HepG2 (cell line): ENCODE results near the gene ADIPOR1. TPM values are rescaled to one million over a fixed set of nuclear protein-coding genes. Genes with fewer than 3 reads are reported as not detected.

Source experiments
- ATRX ChIP-seq: sonication (generic); formaldehyde crosslinking; IDR thresholded peaks from 2 replicates; pipeline ENCODE4 v1.4.0; 2020; ENCODE audit warnings: missing genetic modification reagents, borderline replicate concordance
- BHLHE40 ChIP-seq: IDR thresholded peaks from 2 replicates; pipeline ENCODE4 v1.6.1; 2011; ENCODE audit warnings: low read length, improper control_type of control experiment
- FOXO4 ChIP-seq: sonication (generic); formaldehyde crosslinking; conservative IDR thresholded peaks from 2 replicates; pipeline ENCODE4 v1.8.1; 2023; ENCODE audit warnings: missing genetic modification reagents
- GATAD2A ChIP-seq: IDR thresholded peaks from 2 replicates; pipeline ENCODE4 v1.6.1; 2016
- HCFC1 ChIP-seq: fragments of 150-350 bp; IDR thresholded peaks from 2 replicates; pipeline ENCODE4 v1.6.1; 2014; ENCODE audit warnings: low read depth, low read length
- NR2F1 ChIP-seq, 2 experiments: fragments of 450-650 bp in 1 of 2; formaldehyde crosslinking in 1 of 2; IDR thresholded peaks; 2 replicates each; pipeline versions ENCODE4 v1.5.0 to v1.6.1; 2016 to 2020; ENCODE audit warnings: mild to moderate bottlenecking in 1 of 2, missing compliant biosample characterization in 1 of 2, missing genetic modification reagents in 1 of 2, moderate library complexity in 1 of 2
- PAX8 ChIP-seq: sonication (generic); formaldehyde crosslinking; IDR thresholded peaks from 2 replicates; pipeline ENCODE4 v1.8.0; 2022; ENCODE audit warnings: mild to moderate bottlenecking, missing genetic modification reagents, borderline replicate concordance
- ZNF543 ChIP-seq: sonication (generic); formaldehyde crosslinking; IDR thresholded peaks from 2 replicates; pipeline ENCODE4 v1.4.0; 2020; ENCODE audit warnings: mild to moderate bottlenecking, missing genetic modification reagents
- ZNF556 ChIP-seq: sonication (generic); formaldehyde crosslinking; IDR thresholded peaks from 2 replicates; pipeline ENCODE4 v1.4.0; 2020; ENCODE audit warnings: mild to moderate bottlenecking, missing genetic modification reagents, borderline replicate concordance
- ZNF646 ChIP-seq: sonication (generic); formaldehyde crosslinking; IDR thresholded peaks from 2 replicates; pipeline ENCODE4 v1.9.0; 2021; ENCODE audit warnings: mild to moderate bottlenecking, missing genetic modification reagents
- ZNF766 ChIP-seq: sonication (generic); formaldehyde crosslinking; IDR thresholded peaks from 2 replicates; pipeline ENCODE4 v1.5.0; 2020; ENCODE audit warnings: missing genetic modification reagents, borderline replicate concordance
- ZXDC ChIP-seq: sonication (generic); formaldehyde crosslinking; IDR thresholded peaks from 2 replicates; pipeline ENCODE4 v1.5.0; 2020; ENCODE audit warnings: mild to moderate bottlenecking, missing genetic modification reagents
- polyA plus RNA-seq, 8 experiments: library from polyadenylated mRNA; depleted of rRNA in 3 of 8; stranded (reverse) in 7 of 8; unstranded in 1 of 8; fragments of >200 nt; fragmentation: Illumina TruSeq in 4 of 8; extraction: Trizol in 4 of 8; gene quantifications; 2 replicates each; pipeline versions ENCODE4 v1.2.1 to v1.2.3, GENCODE V29; 2011 to 2016; ENCODE audit warnings: low read depth in 4 of 8, missing spikeins in 1 of 8, mixed read lengths in 1 of 8; ENCODE audit not compliant: insufficient read depth in 1 of 8
- total RNA-seq, 5 experiments: library from RNA; depleted of rRNA; stranded (reverse); fragments of >200 nt; fragmentation: Illumina TruSeq; extraction: Trizol; gene quantifications; 2 replicates each; pipeline ENCODE4 v1.2.3, GENCODE V29; 2016; ENCODE audit warnings: low read depth in 1 of 5
- TF ChIP-seq, protein P1 (sequence below): IDR thresholded peaks from 2 replicates; pipeline ENCODE4 v1.4.0; 2020; ENCODE audit warnings: mild to moderate bottlenecking, missing genetic modification reagents

Gene ADIPOR1
- total and polyA plus RNA-seq, 2 of the 13 experiments (the other 11 are each of a cell fraction or from before 2014, with no cell fraction given): 60.0 to 141 TPM

- no peak for TF ChIP-seq ZXDC (CRISPR knock-in tag)
- TF ChIP-seq ZNF646 (CRISPR knock-in tag): no peak
- no peak for TF ChIP-seq ATRX
- TF ChIP-seq ZNF543 (CRISPR knock-in tag): 0 out of 2 replicates have a peak, but pooled peaks have one; percentile 66
- peak; percentile 23; the same call in 1 of the 2 replicates for TF ChIP-seq ZNF766 (CRISPR knock-in tag)
- no peak for TF ChIP-seq HCFC1
- TF ChIP-seq FOXO4 (CRISPR knock-in tag): 0 out of 2 replicates have a peak, but pooled peaks have one; percentile 52
- peak; percentile 52; the same call in 1 of the 2 replicates for TF ChIP-seq ZNF556 (CRISPR knock-in tag)
- TF ChIP-seq BHLHE40: no peak
- TF ChIP-seq NR2F1 (CRISPR knock-in tag; IDR thresholded peaks at IDR 0.05): no peak
- no peak for TF ChIP-seq GATAD2A (CRISPR knock-in tag)
- no peak for TF ChIP-seq PAX8
- TF ChIP-seq, protein P1, sequence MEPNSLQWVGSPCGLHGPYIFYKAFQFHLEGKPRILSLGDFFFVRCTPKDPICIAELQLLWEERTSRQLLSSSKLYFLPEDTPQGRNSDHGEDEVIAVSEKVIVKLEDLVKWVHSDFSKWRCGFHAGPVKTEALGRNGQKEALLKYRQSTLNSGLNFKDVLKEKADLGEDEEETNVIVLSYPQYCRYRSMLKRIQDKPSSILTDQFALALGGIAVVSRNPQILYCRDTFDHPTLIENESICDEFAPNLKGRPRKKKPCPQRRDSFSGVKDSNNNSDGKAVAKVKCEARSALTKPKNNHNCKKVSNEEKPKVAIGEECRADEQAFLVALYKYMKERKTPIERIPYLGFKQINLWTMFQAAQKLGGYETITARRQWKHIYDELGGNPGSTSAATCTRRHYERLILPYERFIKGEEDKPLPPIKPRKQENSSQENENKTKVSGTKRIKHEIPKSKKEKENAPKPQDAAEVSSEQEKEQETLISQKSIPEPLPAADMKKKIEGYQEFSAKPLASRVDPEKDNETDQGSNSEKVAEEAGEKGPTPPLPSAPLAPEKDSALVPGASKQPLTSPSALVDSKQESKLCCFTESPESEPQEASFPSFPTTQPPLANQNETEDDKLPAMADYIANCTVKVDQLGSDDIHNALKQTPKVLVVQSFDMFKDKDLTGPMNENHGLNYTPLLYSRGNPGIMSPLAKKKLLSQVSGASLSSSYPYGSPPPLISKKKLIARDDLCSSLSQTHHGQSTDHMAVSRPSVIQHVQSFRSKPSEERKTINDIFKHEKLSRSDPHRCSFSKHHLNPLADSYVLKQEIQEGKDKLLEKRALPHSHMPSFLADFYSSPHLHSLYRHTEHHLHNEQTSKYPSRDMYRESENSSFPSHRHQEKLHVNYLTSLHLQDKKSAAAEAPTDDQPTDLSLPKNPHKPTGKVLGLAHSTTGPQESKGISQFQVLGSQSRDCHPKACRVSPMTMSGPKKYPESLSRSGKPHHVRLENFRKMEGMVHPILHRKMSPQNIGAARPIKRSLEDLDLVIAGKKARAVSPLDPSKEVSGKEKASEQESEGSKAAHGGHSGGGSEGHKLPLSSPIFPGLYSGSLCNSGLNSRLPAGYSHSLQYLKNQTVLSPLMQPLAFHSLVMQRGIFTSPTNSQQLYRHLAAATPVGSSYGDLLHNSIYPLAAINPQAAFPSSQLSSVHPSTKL: no peak
These were observed 9.7 kb upstream of the ADIPOR1 start (continued) for GRCh38 chr1:202967684-202968281.
